Left lobe of liver (tissue), 2 donors: ENCODE measurements around the gene PRKAR1B. TPM values are rescaled to one million over a fixed set of nuclear protein-coding genes. Genes with fewer than 3 reads are reported as not detected.

Experiments used
- ATAC-seq: fragments of 200-7000 bp; cut with Tn5 transposase; one replicate; pipeline ENCODE4 v1.9.1; 2020; ENCODE audit warnings: mild to moderate bottlenecking, moderate library complexity
- DNase-seq: peaks from one replicate; pipeline ENCODE4 v3.0.0-alpha.2; 2020; ENCODE audit warnings: low spot score
- total RNA-seq: library from RNA; stranded (reverse); gene quantifications from one replicate; pipeline ENCODE4 v1.2.1, GENCODE V29; 2021
- donor health status: DM: no; HTN: no; CAD: no; lungs with moderate emphysema.
- donor health status: DM: no; HTN: yes; CAD: no.

The PRKAR1B gene
- total RNA-seq, 1 donor from 2014 or later: 7.0 TPM

- ATAC-seq (no peak), DNase-seq (no peak)
Measured at GRCh38 chr7:725223-726005, 1.7 kb downstream of the PRKAR1B start.

- DNase-seq (no peak), ATAC-seq (no peak)
Measured at GRCh38 chr7:724298-724697, 2.8 kb downstream of the PRKAR1B start.

GRCh38 chr7:723541-723940 is 3.5 kb downstream of the PRKAR1B start:
- no peak for DNase-seq
- no peak for ATAC-seq

- ATAC-seq (no peak), DNase-seq (no peak)
Measured at GRCh38 chr7:721619-722248, 5.3 kb downstream of the PRKAR1B start.

GRCh38 chr7:716636-717035 is 10.4 kb downstream of the PRKAR1B start:
- no peak for ATAC-seq
- DNase-seq: peak; percentile 21

- DNase-seq: peak; percentile 8
- no peak for ATAC-seq
Measured at GRCh38 chr7:716222-716621, 10.9 kb downstream of the PRKAR1B start.

- peak; percentile 24 for DNase-seq
- no peak for ATAC-seq
Measured at GRCh38 chr7:714251-714671, 12.8 kb downstream of the PRKAR1B start.

- ATAC-seq (no peak), DNase-seq (peak; percentile 28)
Measured at GRCh38 chr7:713488-714230, 13.4 kb downstream of the PRKAR1B start.

- DNase-seq (no peak), ATAC-seq (no peak)
Measured at GRCh38 chr7:713139-713457, 14.0 kb downstream of the PRKAR1B start.

GRCh38 chr7:712381-713138 is 14.5 kb downstream of the PRKAR1B start:
- ATAC-seq (no peak), DNase-seq (peak; percentile 35)

- peak; percentile 35 for DNase-seq
- ATAC-seq: no peak
Measured at GRCh38 chr7:711922-712380, 15.1 kb downstream of the PRKAR1B start.

- peak; percentile 25 for ATAC-seq
Measured at GRCh38 chr7:711093-711921, 15.8 kb downstream of the PRKAR1B start.

GRCh38 chr7:710161-710560 is 16.9 kb downstream of the PRKAR1B start:
- DNase-seq: peak; percentile 26
- ATAC-seq: no peak

More at GRCh38 chr7:711093-711921, 15.8 kb downstream of the PRKAR1B start:
- DNase-seq: peak; percentile 39

- DNase-seq (peak; percentile 11), ATAC-seq (no peak)
Measured at GRCh38 chr7:707296-708000, 19.6 kb downstream of the PRKAR1B start.

- DNase-seq (peak; percentile 21), ATAC-seq (no peak)
Measured at GRCh38 chr7:706721-707120, 20.4 kb downstream of the PRKAR1B start.

- no peak for ATAC-seq
- DNase-seq: no peak
Measured at GRCh38 chr7:703049-703448, 24.0 kb downstream of the PRKAR1B start.

GRCh38 chr7:701086-701671 is 25.9 kb downstream of the PRKAR1B start:
- no peak for ATAC-seq
- DNase-seq: no peak

- DNase-seq (peak; percentile 27), ATAC-seq (no peak)
Measured at GRCh38 chr7:699476-700170, 27.5 kb downstream of the PRKAR1B start.
